Skeletal muscle satellite cell (primary cell): ENCODE data around the gene MLLT11.

Experiments
- H3K27me3 ChIP-seq: 2 replicates; pipeline ENCODE4 v1.7.0; 2013; ENCODE audit warnings: low read length; ENCODE audit not compliant: control insufficient read depth, insufficient read depth
- H3K36me3 ChIP-seq: 2 replicates; pipeline ENCODE4 v1.7.0; 2013; ENCODE audit warnings: mild to moderate bottlenecking, control low read depth, low read length; ENCODE audit not compliant: insufficient read depth
- H3K4me1 ChIP-seq: 2 replicates; pipeline ENCODE4 v1.7.0; 2013; ENCODE audit warnings: low read length; ENCODE audit not compliant: control insufficient read depth, insufficient read depth
- H3K4me2 ChIP-seq: 2 replicates; pipeline ENCODE4 v1.7.0; 2013; ENCODE audit warnings: mild to moderate bottlenecking, low read length
- H3K4me3 ChIP-seq: 2 replicates; pipeline ENCODE4 v1.7.0; 2013; ENCODE audit warnings: low read length
- H3K9ac ChIP-seq: 2 replicates; pipeline ENCODE4 v1.7.0; 2013; ENCODE audit warnings: mild to moderate bottlenecking, low read depth, low read length, moderate library complexity
- H3K9me3 ChIP-seq: replicated peaks from 2 replicates; pipeline ENCODE4 v1.7.0; 2013; ENCODE audit warnings: mild to moderate bottlenecking, control low read depth, low read length

Gene MLLT11

GRCh38 chr1:151043163-151043562, 17.0 kb upstream of the MLLT11 start:
- H3K4me3 ChIP-seq = no peak overlapping the region
- no peaks in the 10 kb centered on the region for H3K36me3 ChIP-seq
- H3K9me3 ChIP-seq = no peaks in the 10 kb centered on the region
- no peaks in the 10 kb centered on the region for H3K27me3 ChIP-seq
- no peak overlapping the region for H3K4me2 ChIP-seq
- no peak overlapping the region for H3K9ac ChIP-seq
- H3K4me1 ChIP-seq = peaks cover 8% of the 10 kb centered on the region

DNA sequence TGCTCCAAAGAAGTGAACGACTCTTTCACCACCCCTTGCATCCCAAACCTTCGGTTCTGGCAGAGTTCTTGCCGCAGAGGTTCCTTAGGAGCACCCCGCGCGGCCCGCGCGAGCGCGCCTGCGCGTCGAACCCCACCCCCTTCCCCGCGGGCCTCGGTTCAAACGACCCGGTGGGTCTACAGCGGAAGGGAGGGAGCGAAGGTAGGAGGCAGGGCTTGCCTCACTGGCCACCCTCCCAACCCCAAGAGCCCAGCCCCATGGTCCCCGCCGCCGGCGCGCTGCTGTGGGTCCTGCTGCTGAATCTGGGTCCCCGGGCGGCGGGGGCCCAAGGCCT, 12.6 kb upstream of the MLLT11 start, which contains the start of gene C1orf56:
TSS of gene C1orf56 (plus strand) at position 161 of the 334 bp plus-strand sequence. CDS start at position 258, 97 bp downstream.
- no peaks in the 10 kb centered on the region for H3K9me3 ChIP-seq
- no peaks in the 10 kb centered on the region for H3K27me3 ChIP-seq
- peak within 1 kb of the TSS; percentile 84 for H3K4me3 ChIP-seq
- peak within 1 kb of the TSS; percentile 88 for H3K9ac ChIP-seq
- H3K4me1 ChIP-seq = peaks cover 16% of the 10 kb centered on the region
- H3K36me3 ChIP-seq = peaks cover 21% of the 10 kb centered on the region
- H3K4me2 ChIP-seq = peak within 1 kb of the TSS; percentile 100

DNA sequence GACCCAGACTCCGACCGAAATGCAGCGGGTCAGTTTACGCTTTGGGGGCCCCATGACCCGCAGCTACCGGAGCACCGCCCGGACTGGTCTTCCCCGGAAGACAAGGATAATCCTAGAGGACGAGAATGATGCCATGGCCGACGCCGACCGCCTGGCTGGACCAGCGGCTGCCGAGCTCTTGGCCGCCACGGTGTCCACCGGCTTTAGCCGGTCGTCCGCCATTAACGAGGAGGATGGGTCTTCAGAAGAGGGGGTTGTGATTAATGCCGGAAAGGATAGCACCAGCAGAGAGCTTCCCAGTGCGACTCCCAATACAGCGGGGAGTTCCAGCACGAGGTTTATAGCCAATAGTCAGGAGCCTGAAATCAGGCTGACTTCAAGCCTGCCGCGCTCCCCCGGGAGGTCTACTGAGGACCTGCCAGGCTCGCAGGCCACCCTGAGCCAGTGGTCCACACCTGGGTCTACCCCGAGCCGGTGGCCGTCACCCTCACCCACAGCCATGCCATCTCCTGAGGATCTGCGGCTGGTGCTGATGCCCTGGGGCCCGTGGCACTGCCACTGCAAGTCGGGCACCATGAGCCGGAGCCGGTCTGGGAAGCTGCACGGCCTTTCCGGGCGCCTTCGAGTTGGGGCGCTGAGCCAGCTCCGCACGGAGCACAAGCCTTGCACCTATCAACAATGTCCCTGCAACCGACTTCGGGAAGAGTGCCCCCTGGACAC, 12.1 kb upstream of the MLLT11 start:
- Histone ChIP-seq H3K9ac (peak overlapping the region; percentile 88), H3K36me3 (peaks cover 27% of the 10 kb centered on the region), H3K4me3 (peak overlapping the region; percentile 84), H3K9me3 (no peaks in the 10 kb centered on the region), H3K4me1 (peaks cover 16% of the 10 kb centered on the region), H3K27me3 (no peaks in the 10 kb centered on the region), H3K4me2 (peak overlapping the region; percentile 100)

DNA sequence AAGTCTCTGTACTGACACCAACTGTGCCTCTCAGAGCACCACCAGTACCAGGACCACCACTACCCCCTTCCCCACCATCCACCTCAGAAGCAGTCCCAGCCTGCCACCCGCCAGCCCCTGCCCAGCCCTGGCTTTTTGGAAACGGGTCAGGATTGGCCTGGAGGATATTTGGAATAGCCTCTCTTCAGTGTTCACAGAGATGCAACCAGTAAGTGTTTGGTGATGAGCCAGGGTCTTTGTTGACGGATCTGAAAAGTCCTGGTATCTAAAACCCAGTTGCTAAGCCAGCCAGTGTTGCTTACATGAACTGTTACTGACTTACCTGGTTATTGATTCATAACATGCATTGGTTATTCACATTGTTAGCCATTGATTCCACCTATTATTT, 11.6 kb upstream of the MLLT11 start:
- H3K27me3 ChIP-seq = no peaks in the 10 kb centered on the region
- H3K4me1 ChIP-seq = peaks cover 16% of the 10 kb centered on the region
- H3K9ac ChIP-seq = peak overlapping the region; percentile 88

GRCh38 chr1:151049458-151049857, 10.7 kb upstream of the MLLT11 start:
- Histone ChIP-seq H3K4me1 (peaks cover 16% of the 10 kb centered on the region), H3K36me3 (peaks cover 40% of the 10 kb centered on the region), H3K27me3 (no peaks in the 10 kb centered on the region), H3K4me2 (no peak overlapping the region), H3K4me3 (no peak overlapping the region), H3K9ac (no peak overlapping the region), H3K9me3 (no peaks in the 10 kb centered on the region)

More for the DNA sequence above, 11.6 kb upstream of the MLLT11 start:
- Histone ChIP-seq H3K9me3 (no peaks in the 10 kb centered on the region), H3K4me3 (peak overlapping the region; percentile 84), H3K36me3 (peaks cover 31% of the 10 kb centered on the region), H3K4me2 (peak overlapping the region; percentile 100)

DNA sequence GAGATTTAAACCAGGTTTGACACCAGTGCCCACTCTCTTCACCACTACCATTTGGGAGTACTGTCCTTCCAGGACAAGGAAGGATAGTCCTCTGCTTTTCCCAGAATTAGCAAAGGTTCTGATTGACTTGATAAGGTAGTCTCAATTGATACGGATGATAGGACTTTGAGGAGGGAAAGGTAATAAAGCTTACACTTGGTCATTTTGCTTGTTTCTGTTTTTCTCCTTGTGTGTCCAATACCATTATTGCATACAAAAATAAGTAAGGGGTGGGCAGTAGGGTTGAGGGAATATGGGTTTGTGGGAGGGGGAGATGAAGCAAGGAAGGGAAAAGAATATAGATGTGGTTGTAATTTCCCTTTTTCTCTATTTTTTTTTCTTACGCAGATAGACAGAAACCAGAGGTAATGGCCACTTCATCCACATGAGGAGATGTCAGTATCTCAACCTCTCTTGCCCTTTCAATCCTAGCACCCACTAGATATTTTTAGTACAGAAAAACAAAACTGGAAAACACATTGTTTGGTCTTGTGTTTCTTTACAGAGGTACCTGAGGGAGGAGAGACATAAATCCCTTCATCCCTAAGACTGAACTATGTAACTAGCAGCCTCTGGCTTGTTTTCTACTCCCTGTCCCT, 10.0 kb upstream of the MLLT11 start:
- H3K4me3 ChIP-seq = no peak overlapping the region
- no peak overlapping the region for H3K4me2 ChIP-seq
- no peaks in the 10 kb centered on the region for H3K9me3 ChIP-seq
- peaks cover 16% of the 10 kb centered on the region for H3K4me1 ChIP-seq
- no peaks in the 10 kb centered on the region for H3K27me3 ChIP-seq
- H3K9ac ChIP-seq = no peak overlapping the region
- peaks cover 47% of the 10 kb centered on the region for H3K36me3 ChIP-seq

DNA sequence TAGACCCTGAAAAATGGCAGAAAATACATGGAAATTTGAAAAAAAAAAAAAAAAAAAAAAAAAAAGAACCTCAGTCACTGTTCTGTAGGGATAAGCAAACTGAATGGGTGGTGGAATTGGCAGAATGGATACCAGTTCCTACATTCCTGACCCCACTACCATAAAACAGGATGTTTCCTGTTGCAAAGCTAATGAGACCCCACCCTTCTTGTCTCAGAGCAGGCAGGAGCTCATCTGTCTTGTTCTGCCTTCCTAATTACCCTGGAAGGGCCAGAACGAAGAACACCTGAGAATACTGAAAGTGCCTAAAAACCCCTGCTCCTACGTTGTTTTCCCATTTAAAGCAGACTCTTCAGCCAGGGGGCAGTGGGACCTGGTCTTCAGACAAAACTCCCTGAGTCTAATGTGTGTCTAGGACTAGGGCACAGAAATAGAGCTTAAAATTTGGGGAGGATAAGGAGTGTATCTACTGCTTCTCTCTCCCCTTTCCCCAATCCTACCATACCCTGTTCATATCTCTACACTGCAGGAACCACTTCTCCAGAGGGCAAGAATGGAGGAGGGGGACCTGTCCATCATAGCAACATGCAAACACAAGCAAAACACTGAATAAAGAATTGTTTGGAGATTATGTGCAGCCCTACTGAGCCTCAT, 8.7 kb upstream of the MLLT11 start:
- H3K4me3 ChIP-seq = no peak overlapping the region
- peaks cover 23% of the 10 kb centered on the region for H3K4me1 ChIP-seq
- no peak overlapping the region for H3K9ac ChIP-seq
- no peak overlapping the region for H3K4me2 ChIP-seq
- peaks cover 60% of the 10 kb centered on the region for H3K36me3 ChIP-seq
- no peaks in the 10 kb centered on the region for H3K27me3 ChIP-seq
- no peaks in the 10 kb centered on the region for H3K9me3 ChIP-seq

- Histone ChIP-seq H3K4me1 (peaks cover 22% of the 10 kb centered on the region), H3K4me2 (no peak overlapping the region), H3K9ac (no peak overlapping the region), H3K9me3 (no peaks in the 10 kb centered on the region), H3K36me3 (peaks cover 65% of the 10 kb centered on the region), H3K27me3 (no peaks in the 10 kb centered on the region), H3K4me3 (no peak overlapping the region)
Measured at GRCh38 chr1:151054971-151055547, 5.1 kb upstream of the MLLT11 start.

DNA sequence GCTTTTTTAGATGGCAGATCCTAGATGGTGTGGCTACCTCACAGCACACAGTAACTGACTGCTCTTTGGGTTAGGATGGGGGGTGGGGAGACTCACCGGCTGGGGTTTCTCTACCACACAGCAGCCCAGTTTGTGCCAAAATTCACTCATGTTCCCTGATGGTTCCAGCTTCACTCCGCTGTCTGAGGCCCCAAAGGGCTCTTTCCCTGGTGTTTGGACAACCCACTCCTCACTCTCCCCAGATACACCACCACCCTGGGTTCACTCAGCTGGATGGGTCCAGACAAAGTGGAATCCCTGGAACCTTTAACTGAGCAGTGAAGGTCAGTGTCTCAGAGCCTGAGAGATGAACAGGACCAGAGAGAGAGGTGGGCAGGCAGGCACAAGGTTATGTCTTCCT, 4.6 kb upstream of the MLLT11 start:
- Histone ChIP-seq H3K4me1 (peaks cover 22% of the 10 kb centered on the region), H3K4me3 (no peak overlapping the region), H3K36me3 (peaks cover 64% of the 10 kb centered on the region), H3K4me2 (peak overlapping the region; percentile 96), H3K27me3 (no peaks in the 10 kb centered on the region), H3K9me3 (no peaks in the 10 kb centered on the region), H3K9ac (no peak overlapping the region)

GRCh38 chr1:151056149-151056548, 4.0 kb upstream of the MLLT11 start:
- Histone ChIP-seq H3K4me3 (no peak overlapping the region), H3K9ac (peak overlapping the region; percentile 98), H3K36me3 (peaks cover 58% of the 10 kb centered on the region), H3K4me2 (peak overlapping the region; percentile 96), H3K9me3 (no peaks in the 10 kb centered on the region), H3K4me1 (peaks cover 22% of the 10 kb centered on the region), H3K27me3 (no peaks in the 10 kb centered on the region)

DNA sequence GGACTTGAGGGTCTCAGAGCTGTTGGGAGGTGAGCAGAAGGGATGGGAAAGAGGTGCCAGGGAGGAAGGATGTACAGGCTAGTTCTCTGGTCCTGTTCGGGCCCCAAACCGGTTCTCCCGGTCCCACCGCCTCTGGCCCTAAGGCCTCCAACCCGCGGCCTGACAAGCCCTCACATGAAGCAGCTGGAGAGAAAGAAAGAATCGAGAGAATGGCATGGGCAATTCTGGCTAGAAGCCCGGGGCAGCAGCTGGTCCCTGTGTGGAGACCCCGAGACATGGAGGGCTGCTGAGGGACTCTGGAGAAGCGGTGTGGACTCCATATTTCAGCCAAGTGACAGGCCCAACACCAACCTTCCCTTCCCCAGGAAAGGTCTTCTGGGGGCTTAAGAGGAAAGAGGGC, 1.5 kb upstream of the MLLT11 start:
- Histone ChIP-seq H3K9me3 (no peaks in the 10 kb centered on the region), H3K9ac (peak overlapping the region; percentile 98), H3K27me3 (no peaks in the 10 kb centered on the region), H3K4me1 (peaks cover 36% of the 10 kb centered on the region), H3K36me3 (peaks cover 33% of the 10 kb centered on the region), H3K4me3 (peak overlapping the region; percentile 97), H3K4me2 (peak overlapping the region; percentile 96)
